ENCODE measurements around the gene KLHL29.

The KLHL29 gene

DNA sequence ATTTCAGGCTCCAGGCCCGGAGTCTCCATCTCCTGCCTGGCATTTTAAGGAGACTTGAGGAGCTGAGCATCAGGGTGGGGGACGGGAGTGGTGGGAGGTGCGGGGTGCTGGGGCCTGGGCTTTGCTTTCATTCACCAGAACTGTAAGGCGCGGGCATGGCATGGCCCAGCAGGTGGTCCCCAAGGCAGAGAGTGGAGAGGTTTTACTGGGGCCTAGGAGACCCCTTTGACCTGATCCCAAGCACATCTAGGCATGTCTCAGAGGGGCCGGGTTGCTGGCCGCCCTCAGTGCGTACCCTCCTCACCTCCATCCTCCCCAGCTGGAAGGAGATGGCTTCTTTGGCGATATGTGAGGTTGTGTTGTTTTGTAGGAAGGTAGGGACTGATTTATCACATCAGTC lies 172.5 kb downstream of the KLHL29 start:
- DNase-seq: no peak

DNA sequence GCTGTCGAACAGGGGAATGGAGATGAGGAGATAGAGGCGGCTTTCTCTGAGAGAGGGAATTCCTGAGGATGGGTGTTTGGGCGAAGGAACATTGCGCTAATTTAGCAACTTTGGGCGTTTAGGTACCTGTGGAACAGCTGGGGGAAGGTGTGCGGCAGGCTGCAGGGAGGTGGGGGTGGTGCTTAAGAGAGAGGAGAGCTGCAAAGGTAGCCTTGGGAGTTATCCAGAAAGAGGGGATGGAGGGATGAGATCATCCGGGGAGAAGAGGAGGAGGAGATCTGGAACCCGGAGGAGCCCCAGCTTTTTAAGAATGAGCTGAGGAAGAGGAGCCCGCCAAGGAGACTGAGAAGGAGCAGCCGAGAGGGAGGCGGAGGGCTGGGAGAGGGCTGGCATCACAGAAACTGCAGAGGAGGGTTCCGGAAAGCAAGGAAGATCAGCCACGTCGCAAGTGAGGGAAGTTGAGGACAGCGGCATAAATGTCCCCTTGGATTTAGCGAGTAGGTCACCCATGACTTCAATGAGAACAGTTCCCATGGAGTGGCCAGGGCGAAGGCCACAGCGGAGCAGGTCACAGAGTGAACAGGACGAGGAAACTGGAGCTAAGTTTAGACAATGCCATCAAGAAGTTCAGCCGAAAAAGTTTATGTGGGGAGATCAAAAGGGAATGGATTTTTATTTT lies 174.7 kb downstream of the KLHL29 start:
- DNase-seq: no peak

DNA sequence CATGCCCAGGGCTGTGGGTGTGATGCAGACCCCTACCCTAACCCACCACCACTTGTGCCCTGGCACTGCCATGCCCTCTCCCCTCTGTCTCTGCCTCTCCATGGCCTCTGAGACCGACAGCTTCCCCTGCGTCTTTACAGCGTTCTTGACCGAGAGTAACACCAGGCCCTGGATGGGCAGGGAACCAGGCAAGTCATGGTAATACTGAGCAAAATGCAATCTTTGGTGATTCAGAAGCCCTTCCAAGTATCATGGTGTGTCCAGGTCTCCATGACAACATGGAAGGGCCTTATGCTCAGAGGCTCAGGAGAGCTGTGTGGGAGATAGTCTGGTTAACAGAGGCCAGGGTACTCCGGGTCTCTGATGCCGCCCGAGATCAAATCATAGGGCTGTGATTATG lies 176.1 kb downstream of the KLHL29 start:
- DNase-seq: no peak

DNA sequence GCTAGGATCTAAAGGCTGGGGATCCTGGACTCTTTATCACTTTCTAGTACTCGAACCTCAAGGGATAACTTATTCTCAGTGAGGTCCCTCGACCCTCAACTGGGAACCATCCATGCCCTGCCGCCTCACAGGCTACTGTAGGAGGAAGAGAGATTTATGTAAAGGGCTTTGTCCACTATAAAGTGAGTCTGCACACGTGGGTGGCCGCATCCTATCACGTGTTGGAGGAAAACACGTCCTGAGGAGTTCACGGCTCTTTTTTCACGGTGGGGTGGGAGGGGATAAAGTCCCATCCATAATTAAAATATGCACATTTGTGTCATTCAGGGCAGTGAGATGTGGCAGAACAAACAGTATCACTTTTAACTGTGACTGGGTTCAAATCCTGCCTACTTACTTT lies 176.6 kb downstream of the KLHL29 start:
- DNase-seq: no peak

DNA sequence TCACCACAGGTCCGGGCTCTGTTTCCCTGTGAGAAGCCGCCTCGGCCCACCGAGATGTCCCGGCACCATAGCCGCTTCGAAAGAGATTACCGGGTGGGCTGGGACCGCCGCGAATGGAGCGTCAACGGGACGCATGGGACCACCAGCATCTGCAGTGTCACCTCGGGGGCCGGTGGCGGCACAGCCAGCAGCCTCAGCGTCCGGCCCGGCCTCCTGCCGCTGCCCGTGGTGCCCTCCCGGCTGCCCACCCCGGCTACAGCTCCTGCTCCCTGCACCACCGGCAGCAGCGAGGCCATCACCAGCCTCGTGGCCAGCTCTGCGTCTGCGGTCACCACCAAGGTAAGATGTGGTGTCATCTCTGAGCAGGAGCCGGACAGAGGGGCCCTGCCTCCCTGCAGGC lies 177.2 kb downstream of the KLHL29 start:
- DNase-seq: no peak

DNA sequence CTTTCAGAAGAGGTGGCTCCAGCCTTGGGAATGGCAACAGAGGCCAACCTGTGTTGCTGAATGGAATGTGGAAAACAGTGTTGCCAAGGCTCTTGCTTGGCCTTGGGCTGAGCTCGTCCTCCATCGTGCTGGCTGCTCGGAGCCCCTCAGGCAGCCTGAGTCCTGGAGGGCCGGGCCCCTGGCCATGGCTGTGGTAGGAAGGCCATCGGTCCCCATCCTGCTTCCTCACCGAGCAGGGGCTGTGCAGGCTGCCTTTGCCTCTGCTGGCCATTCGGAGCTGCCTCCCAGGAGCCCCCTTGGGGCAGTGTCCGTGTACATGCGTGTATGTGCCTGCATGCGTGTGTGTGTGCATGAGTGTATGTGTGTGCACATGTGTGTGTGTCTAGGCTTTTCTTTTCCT lies 178.2 kb downstream of the KLHL29 start:
- no peak for DNase-seq

DNA sequence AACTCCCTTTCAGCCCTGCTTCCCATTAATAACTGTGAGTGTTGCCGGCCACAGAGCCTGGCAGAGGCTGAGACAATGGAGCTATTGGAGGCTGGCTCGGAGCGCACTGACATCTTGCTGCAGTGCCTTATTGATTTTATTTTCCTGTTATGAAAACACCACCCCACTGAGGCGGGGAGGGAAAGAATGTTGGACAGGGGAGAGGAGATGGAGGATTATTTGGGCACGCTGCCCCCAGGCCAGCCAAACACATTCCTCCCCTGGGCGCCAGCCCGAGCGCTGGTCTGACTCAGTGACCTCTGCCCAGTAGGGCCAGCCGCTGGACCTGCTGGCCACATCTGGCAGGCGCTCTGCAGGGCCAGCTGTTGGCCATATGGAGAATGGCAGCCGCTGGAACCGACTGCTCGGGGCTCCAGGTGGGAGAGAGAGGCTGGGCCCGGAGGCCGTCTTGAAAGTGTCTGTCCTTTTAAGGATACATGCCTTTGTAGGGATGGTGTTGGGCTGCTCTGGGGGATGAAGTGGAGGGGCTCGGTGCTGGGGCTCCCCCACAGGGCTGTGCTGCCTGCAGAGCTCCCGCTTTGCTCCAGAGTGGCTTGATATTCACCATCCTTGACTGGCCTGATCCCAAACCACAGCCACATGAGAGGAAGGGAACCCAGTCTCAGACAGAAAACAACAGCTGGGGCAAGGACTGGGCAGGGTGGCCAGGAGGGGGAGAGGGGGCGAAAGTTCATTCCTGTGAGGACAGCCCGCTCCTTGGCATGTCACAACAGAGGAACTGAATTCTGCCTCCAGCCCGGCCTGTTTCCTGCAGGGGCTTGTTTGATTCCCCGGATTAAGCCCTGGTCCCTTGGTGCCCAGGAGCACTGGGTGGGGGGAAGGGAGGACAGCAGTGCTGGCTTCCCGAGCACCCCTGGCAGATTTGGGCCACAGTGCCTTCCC lies 179.0 kb downstream of the KLHL29 start:
- DNase-seq: no peak

DNA sequence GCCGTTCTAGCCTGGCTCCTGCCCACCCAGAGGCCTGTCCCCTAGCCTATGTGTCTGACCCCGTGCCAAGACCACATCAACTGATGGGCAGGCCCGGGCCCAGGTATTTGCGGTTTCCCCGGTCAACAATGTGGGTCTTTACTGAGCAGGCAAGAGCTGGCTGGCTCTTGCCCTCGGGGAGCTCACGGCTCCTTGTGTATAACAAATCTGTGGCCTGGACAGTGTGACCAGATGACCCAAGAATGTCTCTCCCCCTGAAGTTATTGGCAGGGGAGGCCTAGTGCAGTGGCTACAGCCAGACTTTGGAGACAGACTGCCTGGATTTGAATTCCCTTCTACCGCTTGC lies 179.6 kb downstream of the KLHL29 start:
- no peak for DNase-seq

DNA sequence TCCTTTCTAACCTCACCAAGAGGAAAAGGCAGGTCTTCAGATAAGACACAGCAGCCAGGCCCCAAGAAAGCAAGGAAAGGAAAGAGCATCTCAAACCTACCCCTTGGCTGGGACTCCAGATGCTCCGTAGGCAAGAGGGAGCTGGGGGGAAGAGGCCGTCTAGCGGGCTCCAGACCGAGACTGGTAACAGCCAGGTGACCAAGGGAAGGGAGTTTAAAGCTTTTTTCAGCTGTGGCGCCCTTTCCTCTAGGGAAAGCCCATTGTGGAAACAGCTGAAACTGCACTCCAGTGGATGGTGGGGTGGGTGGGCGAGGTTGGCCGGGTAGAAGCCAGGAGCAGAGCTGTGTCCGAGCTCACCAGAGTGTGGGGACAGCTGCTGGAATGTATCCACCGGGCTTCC lies 180.4 kb downstream of the KLHL29 start:
- no peak for DNase-seq

DNA sequence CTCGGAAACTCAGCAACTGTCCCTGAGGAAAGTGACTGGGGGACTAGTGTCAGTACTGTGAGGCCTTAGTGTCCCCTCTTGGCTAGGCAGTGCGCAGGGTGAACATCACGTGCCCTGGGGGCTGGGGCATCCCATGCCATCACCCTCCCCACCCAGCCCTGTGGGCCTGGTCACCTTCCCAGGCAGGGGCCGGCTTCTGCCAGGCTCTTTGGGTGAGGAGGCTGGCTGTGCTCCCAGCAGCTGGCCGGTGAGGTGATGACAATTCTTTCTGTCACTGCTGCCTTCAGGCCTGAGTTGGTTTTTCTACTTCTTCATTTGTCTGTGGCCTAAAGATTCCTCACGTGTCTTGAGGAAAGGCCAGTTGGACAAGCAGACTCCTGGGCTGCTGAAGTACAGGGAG lies 180.8 kb downstream of the KLHL29 start:
- no peak for DNase-seq

DNA sequence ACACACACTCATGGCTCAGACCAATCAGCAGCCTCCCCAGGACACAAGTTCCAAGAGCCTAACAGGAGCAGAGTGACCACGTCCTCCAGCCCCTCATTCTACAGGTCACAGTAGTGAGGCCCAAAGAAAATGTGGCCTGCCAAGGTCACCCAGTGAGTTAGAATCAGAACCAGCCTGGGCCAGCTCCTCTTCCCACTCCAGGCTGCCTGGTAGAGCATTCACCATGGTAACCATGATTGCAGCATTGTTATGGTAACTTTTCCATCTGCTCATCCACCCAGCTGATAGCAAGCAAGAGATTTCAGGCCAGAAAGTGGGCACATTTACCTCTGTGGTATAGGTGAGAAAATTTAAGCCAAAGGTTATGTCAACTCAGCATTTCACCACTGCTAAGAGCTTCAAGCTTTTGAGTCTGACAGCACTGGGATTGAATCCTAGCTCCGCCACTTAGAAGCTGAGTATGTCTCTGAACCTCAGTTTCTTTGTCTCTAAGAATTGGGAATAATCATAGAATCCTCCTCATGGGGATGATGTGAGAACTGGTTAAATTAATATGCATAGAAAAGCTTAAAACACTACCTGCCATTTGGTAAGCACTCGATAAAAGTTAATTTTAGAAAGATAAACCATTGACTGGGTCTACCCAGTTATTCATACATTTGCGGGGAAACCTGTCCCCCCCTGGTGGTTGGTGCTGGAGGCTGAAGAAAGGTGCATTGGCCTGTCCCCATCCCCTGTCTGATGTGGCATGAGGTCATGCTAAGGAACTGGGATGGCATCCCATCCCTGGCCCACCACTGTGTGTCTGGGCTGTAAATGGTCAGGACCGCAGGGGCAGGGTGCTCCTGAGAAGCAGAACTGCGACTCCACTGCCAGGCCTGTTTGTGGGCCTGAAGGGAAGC lies 181.5 kb downstream of the KLHL29 start:
- DNase-seq: peak; percentile 11 to 37

DNA sequence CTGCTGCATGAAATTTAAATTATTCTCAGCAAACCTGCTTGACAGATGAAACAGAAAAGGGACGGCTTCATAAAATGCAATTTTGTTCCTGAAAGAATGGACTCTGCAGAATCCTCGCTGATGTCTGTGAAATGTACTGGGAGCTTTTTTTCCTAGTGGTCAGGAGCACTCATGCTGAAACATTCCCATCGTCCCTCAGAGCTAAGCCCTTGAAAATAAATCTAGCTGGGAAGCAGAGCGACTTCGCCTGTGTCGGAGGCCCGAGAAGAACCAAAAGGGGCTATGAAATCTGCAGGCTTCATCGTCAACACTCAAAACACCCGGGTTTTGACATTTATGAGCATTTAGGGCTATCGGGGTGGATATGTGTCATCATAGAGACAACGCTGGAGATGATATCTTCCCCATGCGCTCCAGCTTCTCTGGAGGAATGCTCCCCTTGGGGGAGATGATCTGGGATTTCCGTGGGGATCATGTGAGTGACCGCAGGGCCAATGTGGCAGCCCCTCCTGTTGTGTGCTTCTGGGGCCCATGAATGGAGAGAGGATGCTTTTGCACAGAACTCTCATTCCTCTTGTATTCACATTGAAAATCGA lies 182.3 kb downstream of the KLHL29 start:
- DNase-seq: no peak

DNA sequence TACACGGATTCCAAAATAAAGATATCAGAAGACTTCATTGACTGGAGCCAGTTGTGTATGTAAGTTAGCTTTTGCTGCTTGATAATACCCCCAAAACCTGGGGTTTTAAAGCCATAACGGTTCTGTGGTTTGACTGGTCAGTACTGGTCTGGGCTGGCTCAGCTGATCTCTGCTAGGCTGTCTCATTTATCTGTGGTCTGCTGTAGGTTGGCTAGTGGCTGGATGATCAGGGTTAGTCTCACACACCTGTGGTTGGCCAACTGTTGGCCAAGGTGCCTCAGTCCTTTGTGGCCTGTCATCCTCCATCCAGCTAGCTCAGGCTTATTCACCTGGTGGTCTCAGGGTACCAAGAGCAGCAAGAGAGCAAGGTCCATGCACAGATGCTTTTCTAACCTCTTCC lies 183.2 kb downstream of the KLHL29 start:
- DNase-seq: no peak

DNA sequence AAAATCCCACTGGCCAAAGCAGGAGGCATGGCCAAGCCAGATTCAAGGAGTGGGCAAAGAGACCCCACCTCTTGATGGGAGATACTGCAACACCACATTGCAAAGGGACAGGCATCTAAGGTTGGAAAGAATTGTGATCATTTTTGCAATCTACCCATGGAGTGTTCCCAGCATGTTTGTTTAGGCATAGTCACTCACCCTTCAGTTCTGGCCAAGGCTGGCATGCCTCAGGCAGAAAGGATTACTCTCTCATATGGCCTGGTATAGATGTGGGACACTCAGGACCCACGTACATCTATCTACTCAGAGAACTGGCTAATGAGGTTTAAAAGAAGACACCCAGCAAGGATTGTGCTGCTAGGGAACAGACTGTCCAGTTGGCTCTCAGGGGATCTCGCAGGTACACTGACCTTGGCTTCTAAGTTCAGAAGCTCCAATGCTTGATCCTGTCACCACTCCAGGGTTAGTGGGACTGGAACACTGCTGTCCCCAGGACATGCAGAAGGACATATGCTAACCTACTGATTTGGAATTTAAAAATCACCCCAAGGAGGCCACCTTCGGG lies 183.7 kb downstream of the KLHL29 start:
- DNase-seq: no peak

DNA sequence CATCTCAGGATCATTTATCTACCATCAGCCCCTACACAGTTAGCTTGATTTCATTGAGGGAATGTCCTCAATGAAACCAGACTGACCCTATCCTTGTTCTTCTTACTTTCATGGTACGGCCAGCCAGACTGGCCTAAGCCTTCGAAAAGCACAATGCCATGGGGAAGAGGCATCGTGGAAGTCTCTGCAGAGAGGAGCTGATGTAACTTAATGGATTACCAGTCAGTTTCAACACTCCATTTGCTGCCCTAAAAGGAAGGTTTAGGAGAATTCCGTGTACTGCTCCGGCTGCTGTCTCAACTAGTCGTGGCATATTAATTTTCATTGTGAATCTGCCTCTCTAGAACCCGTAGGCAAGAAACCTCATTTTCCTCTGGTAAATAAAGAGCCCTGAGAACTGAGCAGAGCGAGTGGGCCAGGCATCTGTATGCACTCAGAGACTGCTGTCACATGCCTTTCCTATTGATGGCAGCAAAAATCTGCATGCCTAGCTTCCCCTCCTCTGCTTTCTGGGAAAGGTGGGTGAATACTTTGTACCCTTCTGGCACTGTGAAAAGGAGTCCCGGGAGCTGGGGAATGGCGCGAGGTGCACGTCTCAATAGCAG lies 184.9 kb downstream of the KLHL29 start:
- no peak for DNase-seq

DNA sequence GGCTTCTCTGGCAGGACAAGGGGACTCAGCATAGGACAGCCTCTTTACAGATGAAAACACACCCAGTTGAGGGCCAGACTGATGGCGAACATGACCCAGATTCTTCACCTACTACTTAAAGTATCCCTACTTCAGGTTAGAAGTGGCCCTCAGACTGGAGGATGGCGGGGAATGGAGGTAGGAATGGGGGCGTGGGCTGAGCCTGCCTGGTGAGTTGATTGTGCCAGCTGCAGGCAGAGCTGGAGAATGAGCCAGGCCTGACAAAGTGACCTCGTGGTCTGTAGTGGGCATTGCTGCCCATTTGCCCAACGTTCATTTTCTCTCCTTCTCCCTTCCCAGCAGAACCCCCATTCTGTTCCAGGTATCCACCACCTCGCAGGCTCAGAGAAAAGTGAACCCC lies 186.1 kb downstream of the KLHL29 start:
- no peak for DNase-seq

DNA sequence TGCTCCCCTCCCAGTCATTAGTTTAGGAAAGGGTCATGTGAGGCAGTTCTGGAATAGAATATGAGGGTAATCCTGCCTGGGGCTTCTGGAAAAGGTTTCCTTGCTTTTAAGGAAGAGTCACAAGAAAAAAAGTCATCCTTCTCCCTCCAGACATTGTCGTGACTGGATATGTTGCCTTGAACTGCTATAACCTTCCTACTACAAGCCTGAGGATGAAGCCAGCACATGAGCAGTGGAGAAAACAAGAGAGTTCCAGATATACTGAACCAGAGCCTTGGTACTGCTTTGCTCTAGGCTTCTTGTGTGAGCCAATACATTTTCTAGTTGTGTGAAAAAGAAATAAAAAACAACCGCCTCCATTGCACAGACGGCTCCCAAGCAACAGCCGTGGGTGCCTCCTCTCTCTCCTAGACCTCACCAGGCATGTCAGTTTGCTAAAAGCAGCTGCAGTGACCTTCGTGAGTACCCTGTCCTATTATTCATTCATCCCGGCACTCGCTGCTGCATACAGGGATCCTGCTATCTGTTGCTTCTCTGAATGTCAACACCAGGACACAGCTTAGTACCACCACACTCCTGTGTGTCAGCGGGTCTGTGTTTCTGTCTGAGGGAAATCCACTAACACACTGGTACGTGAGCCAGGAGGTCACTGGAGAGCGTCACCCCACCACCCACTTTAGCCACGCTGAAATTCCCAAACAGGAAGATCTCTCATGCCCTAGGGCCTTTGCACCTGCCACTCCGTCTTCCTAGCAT lies 186.7 kb downstream of the KLHL29 start:
- DNase-seq: no peak

DNA sequence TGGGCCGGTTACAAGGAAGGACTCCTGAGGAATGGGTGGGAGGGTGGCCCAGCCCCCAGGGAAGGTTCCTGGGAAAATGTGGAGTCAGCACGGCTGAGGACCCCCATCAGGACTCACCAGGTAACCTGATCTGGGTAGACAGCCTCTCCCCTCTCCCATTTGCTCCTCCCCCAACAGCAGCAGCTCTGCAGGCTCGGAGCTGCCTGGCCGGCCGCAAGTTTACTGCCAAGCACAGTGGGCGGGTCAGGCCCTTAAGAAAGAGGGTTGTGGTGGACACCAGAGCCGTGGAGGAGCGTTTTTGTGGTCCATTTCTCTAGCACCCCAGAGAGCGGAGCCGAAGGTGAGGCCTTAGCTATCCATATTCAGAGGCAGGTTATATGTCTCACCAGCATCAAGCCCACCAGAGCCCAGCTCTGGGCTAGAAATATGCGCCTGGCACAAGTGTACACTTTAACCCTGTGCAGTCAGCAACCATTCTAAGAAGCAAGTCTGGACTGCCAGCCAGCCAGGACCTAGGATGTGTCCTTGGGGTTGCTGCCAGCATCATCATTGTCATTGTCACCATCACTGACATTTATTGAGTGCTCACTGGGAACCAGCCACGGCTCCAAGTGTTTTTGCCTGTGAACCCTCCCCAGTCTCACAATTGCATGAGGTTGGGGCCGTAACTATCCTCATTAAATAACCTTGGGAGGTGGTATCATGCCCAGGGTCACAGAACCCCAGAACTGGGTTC lies 190.1 kb downstream of the KLHL29 start:
- DNase-seq: no peak

DNA sequence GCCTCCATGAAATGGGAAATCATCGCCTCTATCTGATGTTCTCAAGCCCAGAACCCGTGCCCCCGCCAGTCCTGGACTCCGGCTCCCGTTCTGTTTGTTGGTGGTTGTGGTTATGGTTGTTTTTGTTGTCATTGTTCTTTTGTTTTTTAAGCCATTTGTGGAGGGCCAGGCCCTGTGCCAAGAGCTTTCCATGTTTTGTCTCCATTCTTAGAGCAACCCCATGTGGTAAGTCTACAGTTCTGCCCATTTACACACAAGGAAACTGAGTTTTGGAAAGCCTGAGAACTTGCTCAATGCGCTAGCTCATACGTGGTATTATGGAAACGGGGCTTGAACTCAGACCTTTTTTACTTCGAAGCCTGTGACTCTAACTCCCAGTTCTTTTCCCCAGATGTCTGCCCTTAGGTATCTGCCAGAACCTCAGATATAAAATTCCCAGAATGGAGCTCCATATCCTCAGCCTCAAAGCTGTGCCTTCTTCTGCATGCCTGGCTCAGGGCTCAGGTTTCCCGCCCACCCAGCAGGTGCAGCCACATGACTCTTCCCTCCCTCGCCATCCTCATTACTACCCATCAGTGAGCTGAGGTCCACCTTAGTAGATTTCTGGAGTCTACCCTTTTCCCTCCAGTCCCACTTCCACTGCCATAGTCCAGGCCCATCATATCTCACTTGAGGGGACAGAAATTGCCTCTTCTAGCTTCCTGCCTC lies 194.1 kb downstream of the KLHL29 start:
- DNase-seq: no peak

DNA sequence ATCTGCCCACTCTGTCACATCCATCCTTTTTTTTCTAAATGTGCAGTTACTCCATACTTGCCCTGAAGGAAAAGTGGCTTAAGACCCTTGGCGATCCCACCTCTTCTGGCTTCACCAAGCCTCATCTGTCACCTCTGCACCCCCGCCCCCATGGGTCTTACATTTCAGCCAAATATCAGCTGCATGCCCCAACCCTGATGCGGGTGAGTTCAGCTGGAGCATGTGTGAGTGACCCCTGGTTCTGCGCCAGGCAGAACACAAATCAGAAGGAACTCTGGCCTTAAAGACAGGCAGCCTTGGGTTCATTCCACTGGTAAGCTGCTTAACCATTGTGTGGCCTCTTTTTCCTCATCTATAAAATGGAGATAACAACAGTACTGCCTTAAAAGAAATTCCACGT lies 194.7 kb downstream of the KLHL29 start:
- no peak for DNase-seq

Data from NCI-H2081 (cell line).